Colon (tissue), 2 donors: ENCODE results near the gene CSNK1D.
"Not testable (repeated sequence)": the region's sequence is repeated elsewhere in the genome, so short reads cannot be mapped to it uniquely, and the experiment has no call there.

Experiments
- FAIRE-seq: peaks from 2 replicates; lab custom pipeline; 2012; peaks lifted over from hg19 to GRCh38; lab: Jason Lieb, UNC
- donor health status: control.
- donor health status: control.

The CSNK1D gene

DNA sequence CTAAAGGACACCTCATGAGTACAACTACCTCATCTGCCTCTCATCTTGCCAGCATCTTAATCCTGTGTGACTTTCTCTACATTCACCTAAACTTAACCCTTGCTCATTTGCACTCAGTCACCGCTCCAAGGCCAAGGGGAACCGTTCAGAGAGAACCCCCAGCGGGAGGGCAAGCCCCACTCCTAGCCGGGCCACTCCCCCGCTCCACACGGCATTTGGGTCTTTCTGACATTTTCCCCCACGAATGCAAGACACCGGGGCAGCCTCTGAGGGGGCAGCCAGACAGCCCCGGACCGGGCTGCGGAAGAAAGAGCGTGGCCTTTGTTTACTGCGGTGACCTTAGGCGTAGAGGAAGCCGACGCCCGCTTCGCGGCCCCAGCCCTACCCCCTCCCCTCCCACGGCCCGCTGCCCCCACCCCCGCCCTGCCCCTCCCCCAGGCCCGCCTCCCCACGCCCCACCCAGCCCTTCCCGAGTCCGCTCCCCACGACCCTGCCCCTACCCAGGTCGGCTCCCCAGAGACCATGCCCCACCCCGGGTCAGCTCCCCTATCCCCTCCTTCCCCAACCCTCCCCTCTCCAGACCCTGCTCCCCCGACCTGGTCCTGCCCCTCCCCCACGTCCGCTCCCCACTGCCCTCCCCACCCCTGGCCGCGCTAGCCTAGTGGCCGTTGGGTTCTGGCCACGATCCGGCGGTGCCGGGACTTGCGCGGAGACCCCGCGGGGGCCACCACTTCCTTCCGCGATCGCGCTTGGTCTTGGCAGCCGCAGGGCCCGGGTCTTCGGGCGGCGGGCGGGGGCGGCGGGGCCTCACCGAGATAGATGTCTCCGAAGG lies 789 bp downstream of the CSNK1D start:
- no peak for FAIRE-seq

DNA sequence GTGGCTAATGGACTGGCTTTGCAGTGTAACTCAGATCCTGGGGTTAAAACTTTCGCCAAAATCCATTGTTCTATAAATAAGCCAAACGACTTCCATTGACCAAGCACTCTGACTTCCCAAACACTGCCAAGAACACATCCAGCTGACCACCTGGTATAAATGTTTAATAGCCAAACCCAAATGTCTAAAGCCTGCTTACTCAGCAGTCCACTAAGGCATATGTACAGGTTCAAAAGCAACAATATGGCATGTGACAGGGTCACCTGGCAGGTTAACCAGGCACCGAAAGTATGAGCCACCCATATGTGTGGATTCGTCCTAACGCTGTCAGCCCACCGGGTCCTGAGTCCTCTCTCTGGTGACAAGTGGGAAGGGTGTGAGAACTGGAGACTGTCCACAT lies 2.1 kb downstream of the CSNK1D start:
- no peak for FAIRE-seq

DNA sequence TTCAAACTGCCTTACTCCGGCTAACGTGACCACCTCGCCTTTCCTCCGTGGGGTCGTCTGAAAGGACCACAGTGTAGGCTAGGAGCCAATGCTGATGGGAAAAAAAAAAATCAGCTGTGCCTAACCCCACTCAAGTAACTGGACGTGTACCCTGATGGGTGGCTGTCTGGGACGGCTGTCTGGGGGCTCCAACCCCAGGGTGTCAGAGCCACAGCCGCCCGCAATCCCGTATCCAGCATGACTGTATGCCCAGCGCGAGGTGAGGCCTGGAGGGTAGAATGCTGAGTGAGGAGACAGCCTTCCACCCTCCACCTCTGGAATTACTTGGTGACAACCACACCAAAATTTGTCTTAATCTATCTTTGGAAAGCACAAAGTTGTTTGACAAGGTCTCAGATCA lies 2.8 kb downstream of the CSNK1D start:
- no peak for FAIRE-seq

DNA sequence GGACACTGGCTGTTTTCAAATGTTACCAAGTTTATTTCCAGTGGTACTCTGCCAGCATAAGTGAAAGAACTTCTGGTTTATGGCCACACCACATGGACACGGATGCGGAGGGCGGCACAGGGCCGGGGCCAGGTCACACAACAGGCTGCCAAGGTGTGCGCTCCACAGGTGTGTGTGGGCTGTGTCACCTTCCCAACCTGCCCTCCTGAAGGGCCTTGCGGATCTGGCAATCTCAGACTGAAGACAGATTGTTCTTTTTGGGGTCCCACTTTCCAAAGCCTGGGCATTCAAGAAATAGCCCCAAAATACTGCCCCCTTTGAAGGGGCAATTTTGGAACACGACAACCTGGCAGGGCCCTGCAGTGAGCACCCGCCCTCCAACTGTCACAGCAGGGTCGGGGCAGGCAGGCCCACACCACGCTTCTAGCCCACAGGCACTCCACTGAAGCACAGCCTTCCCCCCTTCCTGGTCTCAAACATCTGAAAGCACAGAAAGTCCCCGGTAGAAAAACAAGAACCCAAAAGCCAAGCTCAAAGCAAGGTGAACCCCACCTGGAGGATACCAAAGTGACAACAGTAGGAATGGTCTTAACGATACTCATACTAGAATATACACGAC lies 3.5 kb downstream of the CSNK1D start:
- no peak for FAIRE-seq

DNA sequence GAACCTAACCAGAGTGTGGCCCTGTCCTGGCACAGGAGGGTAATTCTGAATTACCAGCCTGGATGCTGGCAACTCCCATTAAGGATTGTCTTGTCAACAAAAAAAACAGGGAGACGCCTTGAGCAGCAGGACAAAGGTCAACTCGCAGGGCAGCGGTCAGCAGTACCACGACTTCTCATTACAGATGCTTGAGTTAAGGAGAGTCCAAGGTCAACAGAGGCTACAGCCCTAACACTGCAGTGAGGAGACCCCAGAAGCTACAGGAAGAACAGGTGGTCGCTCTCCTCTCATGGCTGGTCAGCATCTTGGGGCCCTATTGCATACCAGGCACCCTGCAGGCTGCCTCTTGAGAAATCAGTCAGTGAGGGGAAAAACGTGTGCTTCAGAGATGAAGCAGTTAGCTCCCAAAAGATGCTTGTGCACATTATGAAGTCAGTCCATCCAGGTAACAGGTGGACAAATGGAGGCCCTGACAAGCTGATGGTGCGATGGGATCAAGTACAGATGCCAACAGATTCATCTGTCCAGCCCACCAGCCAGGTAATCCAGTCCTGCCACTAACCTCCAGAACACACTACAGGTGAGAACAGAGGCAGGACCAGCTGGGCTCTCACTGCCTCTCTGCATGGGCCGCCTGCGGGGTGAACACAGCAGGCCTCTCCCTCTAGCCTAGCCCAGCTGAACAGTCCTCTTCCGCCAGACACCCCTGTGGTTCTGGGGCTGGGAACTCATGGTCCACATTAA lies 4.2 kb downstream of the CSNK1D start:
- no peak for FAIRE-seq

DNA sequence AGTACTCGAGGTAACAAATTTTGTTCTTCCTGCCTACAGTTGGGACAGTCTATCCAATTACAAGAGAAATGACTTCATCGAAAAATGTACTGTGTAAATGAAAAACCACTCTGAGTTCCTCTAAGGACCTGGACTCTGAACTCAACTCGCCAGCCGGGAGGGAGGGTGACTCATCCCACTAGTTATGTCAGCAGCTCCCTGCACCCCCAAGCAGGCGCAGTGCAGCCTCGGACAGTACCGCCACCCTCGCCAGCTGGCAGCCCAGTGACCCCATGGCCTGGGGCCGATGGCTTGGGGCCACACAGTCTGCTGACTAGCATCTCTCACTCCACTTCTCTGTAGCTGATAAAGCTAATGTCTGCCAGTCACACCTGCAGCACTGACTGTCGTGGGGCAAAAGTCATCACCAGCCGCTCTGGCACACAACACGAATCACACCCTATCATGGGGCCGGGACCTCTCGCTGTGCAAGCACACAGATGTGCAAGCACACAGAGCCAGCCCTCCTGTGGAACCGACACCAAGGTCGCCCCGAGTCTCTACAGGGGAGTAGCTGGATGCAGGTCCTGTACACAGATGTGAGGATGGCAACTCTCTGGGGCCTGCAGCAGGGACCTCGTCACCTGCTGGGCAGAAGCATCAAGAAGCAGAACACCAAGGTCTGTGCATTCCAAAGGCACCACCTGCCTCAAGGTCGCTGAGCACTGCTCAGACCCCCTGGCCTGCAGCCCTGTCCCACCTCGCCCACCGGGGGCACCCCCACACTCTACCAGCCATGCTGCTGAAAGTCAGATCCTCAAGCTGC lies 5.7 kb downstream of the CSNK1D start:
- FAIRE-seq, result no peak

DNA sequence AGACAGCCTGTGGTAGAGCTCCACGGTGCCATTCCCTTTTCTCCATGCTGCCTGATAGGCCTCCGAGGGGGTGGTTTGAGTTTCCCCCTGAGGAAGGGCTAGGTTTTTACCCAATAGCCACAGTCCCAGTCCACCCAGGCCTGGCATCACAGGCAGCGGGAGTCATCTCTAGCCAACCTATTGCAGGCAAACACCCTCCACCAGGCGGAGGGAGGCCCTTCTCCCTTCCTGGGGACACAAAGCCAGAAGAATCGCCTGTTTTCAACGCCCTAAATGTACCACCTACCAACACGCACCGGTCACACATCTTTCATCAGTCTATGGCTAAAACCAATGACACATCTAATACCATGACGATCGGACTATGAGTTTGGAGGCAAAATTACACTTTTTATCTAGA lies 7.4 kb downstream of the CSNK1D start:
- no peak for FAIRE-seq

DNA sequence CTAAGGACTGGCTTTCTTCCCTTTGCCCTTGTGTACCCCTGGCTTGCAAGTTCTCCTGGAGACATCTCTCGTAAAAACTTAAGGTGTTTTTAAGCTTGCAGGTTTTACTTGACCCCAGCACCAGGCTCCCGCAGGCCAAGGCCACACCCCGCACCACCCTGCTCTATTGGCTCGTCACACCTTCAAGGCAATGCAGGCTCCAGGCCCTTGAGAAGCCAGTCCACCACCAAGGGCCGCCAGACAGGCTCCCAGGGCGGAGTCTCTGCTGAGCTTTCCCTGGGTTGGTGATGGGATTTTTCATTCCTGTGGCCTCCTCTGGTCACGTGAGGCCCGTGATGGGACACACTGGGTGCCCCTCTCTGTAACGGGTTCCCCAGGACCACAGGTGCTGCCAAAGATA lies 9.9 kb downstream of the CSNK1D start:
- no peak for FAIRE-seq

DNA sequence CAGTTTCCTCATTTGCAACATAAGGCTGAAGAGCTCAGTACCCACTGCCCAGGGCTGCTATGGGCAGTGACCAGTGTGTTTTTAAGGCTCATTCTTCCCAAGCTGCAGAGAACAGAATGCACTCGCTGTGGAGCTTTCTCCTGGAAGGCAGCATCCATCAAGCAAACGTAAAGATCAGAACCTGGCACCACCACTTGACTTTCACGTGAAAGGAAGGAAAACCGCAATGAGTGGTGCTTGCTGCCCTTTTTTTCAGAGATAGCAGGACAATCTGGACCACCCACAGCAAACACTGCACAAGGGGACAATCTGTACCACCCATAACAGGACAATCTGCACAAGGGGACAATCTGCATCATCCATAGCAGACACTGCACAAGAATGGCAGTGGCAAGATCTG lies 11.2 kb downstream of the CSNK1D start:
- FAIRE-seq, result no peak

DNA sequence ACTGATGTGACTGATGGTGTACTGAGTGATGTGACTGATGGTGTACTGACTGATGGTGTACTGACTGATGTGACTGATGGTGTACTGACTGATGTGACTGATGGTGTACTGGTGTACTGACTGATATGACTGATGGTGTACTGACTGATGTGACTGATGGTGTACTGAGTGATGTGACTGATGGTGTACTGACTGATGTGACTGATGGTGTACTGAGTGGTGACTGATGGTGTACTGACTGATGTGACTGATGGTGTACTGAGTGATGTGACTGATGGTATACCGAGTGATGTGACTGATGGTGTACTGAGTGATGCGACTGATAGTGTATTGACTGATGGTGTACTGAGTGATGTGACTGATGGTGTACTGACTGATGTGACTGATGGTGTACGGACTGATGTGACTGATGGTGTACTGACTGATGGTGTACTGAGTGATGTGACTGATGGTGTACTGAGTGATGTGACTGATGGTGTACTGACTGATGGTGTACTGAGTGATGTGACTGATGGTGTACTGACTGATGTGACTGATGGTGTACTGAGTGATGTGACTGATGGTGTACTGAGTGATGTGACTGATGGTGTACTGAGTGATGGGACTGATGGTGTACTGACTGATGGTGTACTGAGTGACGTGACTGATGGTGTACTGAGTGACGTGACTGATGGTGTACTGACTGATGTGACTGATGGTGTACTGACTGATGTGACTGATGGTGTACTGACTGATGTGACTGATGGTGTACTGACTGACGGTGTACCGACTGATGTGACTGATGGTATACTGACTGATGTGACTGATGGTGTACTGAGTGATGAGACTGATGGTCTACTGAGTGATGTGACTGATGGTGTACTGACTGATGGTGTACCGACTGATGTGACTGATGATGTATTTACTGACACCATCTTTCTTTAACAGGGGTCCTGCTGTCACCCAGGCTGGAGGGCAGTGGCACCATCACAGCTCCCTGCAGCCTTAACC lies 13.2 kb downstream of the CSNK1D start:
- not testable (repeated sequence) for FAIRE-seq

DNA sequence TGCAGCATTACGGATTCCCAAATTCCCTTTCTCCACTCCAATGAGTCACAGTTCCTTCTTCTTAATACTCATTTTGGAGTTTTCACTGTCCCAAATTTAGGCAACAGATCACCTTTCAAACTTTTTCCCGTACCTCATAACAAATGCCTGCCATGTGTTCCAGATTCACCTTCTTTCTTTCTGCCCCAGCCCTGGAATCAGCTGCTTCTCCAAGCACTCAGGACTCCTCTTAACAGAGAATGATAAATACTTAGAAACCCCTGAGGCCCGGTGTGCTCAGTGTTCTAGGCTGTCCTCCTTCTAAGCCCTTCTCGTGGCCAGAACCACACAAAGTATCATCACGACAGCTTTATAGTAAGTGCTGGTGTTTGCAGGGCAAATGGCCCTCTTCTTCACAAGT lies 14.9 kb downstream of the CSNK1D start:
- no peak for FAIRE-seq

DNA sequence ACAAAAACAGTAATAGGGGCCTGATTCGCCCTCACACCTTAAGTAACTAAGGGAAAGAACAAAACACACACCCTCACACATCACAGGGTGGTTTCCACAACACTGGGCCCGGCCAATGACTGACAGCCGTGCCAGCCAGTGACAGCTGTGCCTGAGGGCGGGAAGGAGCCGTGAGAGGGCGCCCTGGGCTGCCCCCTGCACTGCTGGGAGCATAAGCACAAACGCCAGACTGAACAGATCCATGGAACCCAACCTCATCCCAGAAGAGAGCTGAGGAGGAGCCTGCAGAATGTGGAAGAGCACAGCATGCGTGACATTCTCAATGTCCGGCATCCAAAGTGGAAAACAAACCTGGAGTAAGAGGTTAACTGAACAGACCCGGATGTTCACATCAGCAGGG lies 16.0 kb downstream of the CSNK1D start:
- FAIRE-seq, result no peak

DNA sequence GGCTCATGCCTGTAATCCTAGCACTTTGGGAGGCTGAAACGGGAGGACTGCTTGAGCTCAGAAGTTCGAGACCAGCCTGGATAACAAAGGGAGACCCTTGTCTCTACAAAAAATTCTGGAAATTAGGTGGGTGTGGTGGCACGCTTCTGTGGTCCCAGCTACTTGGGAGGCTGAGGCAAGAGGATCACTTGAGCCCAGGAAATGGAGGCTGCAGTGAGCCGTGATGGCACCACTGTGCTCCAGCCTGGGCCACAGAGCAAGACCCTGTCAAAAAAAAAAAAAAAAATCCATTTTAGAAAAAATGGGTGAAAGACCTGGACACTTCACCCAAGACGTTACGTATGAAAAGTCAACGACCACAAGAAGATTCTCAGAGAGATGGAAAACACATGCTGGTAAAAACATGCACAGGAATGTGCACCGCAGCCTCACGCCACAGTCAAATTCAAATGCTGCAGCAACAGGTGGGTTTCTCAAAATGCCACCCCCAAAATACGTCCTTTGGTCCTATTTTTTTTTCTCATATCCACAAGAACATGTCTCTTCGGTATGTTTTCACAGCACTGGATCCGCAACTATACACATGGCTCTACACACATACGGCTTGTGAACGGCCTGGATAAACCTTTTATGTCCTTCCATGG lies 17.1 kb downstream of the CSNK1D start:
- no peak for FAIRE-seq

DNA sequence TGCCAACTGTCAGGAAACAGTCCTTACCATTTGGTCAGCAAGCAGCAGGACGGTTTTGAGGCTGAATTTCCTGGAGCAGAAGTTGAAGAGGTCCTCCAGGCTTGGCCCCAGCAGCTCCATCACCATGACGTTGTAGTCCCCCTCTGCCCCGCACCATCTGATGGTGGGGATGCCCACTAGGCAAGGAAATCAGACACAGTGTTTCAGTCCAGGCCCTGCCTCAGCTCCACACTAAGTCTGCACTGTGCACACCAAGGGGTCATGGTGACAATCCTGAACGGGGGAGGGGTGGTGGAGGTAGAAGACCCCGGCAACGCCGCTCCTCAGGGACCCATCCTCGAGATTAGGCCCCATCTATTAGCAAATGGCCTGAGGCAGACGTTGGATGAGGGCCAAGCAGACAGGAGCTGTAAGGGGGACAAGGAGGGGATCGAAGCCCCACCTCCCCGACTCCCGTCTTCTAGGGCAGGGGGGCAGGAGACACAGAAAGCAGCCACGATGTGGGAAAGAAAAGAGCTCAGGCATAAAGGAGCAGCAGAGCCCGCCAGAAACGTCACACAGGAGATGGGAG lies 18.0 kb downstream of the CSNK1D start:
- no peak for FAIRE-seq

DNA sequence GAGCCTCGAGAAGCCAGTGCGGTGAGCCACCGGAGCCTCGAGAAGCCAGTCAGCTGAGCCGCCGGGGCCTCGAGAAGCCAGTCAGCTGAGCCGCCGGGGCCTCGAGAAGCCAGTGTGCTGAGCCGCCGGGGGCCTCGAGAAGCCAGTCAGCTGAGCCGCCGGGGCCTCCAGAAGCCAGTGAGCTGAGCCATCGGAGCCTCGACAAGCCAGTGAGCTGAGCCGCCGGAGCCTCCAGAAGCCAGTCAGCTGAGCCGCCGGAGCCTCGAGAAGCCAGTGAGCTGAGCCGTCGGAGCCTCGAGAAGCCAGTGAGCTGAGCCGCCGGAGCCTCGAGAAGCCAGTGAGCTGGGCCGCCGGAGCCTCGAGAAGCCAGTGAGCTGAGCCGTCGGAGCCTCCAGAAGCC lies 18.8 kb downstream of the CSNK1D start:
- not testable (repeated sequence) for FAIRE-seq

DNA sequence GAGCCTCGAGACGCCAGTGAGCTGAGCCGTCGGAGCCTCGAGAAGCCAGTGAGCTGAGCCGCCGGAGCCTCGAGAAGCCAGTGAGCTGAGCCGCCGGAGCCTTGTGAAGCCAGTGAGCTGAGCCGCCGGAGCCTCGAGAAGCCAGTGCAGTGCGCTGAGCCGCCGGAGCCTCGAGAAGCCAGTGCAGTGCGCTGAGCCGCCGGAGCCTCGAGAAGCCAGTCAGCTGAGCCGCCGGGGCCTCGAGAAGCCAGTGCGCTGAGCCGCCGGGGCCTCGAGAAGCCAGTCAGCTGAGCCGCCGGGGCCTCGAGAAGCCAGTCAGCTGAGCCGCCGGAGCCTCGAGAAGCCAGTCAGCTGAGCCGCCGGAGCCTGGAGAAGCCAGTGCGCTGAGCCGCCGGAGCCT lies 19.4 kb downstream of the CSNK1D start:
- FAIRE-seq, result not testable (repeated sequence)

DNA sequence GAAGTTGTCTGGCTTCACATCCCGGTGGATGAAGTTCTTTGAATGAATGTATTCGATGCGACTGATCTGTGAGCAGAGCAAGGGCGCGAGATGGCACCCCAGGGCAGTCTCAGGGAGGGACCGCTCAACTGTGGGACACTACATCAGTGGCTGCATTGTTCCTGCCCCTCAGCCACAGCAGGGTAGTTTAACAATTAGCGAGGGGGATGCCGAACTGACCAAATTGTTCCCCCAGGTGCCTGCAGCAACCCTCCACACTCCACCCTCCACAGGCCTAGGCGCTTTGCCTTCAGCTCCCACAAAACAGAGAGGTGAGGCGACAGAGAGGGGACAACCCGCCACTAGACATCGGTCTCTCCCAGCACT lies 20.3 kb downstream of the CSNK1D start:
- no peak for FAIRE-seq

DNA sequence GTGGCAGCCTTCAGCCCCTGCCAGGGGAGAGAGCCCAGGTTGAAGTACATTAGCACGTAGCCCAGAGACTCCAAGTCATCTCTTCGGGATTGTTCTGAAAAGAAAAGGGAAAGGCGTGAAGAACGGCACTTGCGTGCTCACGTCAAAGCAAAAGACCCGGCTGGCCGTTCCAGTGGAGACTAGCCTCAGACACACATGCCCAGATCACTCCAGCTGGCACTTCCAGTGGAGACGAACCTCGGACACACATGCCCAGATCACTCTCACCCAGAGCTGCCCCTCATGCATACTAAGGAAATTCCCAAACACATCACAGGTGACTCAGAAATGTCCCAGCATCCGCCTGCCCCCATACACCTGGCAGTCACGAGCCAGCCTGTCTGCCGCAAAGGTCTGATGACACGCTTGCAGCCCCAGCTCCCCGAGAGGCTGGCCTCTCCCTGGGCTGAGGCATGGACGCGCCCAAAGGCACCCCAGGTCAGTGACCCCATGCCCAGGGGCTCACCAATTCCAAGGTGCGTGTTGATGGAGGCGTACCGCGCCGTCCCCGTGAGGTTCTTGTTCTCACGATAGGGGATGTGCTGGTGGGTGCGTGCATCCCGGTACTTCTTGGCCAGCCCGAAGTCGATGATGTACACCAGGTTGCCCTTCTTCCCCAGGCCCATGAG lies 20.9 kb downstream of the CSNK1D start:
- no peak for FAIRE-seq

DNA sequence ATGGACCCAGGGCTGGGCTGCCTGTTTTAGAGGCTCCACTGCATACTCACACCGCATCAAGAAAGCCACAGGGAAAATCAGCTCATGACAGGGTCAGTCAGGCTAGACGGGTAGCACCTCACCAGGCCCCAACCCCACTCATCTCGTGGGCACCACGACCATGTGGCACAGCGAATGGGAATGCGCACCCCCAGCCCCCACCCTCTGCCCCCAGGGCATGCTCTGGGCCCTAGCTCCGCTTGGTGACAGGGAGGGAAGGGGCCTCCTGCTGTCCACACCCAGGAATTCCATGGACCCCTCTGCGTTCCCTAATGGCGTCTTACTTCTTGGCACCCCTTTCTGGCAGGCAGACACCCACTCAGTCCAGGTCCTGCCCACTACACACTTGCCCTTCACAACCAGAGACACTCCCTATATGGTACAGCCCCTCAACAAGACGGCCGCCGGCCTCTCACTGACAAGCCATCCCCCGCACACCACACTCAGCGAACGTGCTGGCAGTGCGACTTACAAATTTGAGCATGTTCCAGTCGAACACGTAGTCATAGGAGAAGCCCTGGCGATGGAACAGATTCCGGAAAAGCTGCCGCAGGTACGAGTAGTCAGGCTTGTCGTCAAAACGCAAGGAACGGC lies 22.5 kb downstream of the CSNK1D start:
- no peak for FAIRE-seq
